ENCODE results near the gene CFAP74.

The CFAP74 gene

DNA sequence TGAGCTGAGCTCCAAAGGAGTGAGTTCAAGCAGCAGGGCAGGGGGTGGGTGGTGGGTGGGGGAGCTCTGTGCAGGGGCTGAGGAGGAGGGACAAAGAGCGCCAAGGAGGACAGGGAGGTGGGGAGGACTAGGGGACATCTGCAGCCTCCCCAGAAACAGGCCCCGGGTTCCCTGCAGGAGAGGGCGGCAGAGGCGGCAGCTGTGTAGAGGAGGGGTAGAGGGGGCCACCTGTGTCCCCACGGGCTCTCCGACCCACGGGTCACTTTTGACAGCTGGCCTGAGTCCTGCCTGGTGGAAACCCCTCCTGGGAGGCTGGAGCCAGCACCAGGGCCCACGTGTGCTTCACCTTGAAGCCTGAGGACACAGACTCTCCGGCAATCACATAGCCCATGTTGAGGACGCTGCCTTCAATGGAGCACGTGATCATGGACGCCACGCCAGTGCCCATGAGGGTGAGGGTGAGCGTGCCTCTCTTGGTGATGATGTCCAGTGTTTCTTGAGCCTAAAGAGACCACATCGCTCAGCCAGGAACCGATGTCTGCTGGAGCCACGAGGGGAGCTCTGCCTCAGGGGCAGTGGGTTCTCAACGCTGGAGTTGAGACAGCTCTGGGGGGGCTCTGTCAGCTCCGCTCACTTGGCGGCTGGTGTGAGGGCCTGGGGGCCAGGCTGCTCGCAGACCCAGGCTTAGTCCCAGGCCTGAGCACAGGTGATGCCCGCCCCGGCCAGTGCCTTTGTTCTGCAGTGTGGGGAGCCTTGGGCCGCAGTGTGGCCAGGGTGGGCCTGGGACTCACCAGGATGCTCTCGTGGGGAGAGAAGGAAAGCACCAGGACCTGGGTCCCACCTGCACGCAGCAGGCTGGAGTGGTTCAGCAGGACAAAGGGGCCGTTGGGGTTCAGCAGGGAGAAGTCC lies 77.9 kb downstream of the CFAP74 start:
- no peak for DNase-seq

DNA sequence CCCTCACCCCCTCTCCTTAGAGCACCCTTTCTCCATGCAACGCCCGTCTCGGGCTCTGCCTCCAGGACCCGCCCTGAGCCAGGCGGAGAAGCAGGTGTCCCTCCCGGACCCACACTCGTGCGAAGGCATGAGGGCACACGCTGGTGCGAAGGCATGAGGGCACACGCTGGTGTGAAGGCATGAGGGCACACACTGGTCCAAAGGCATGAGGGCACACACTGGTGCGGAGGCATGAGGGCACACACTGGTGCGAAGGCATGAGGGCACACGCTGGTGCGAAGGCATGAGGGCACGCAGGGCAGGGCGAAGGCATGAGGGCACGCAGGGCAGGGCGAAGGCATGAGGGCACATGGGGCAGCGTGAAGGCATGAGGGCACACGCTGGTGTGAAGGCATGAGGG lies 78.7 kb downstream of the CFAP74 start:
- no peak for DNase-seq

DNA sequence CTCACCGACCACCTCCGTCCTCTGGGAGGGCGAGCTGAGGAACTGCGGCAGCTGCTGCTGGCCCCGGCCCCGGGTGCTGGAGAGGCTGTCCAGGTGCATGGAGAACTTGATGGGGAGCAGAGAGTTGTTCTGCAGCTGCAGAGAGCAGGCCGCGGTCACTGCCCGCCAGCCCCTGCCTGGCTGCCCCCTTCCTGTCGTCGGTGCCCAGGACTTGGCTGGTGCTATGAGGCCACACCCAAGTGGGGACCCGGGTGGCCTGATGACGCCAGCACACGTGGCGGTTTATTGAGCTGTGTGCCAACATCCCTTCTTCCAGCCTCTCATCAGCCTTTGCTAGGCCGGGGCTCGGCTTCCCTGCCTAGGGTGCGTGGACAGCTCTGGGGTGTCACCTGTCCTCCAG lies 79.2 kb downstream of the CFAP74 start:
- no peak for DNase-seq

DNA sequence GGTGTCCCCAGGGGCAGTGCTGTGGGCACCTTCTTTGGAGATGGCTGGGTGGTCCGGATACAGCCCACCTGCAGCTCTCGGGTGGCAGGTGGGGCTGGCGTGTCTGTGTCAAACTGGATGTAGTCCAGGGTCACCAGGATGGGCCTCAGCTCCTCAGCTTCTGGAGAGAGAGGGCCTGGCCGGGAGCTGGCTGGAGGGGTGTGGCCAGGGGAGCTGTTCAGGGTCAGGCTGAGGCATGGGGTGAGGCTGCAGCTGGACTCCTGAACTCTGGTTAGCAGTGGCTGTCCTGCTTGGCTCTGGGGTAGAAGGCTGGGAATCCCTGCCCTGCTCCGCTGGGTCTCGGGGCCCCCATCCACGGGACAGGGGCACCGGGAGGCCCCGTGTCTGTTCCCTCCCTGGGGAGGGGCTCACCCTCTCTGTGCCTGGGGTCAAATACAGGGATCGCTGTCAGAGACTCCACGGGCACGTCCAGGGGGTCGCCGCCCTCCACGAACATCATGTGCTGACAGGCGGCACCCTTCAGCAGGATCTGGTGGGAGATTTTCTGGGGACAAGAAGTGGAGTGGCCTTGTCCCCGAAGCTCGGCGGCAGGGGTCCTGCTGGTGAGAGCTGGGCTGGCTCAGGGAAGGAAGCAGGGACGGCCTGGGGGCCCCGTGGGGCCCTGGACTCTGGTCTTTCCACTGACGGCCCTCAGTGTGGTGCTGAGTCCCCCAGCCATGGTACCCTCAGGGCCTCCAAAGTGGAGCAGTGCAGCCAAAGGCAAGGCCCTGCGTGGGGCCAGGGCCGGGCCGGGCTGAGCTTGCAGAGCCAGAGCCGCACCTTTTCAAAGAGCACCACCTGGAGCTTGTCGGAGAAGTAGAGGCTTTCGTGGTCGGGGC lies 80.4 kb downstream of the CFAP74 start:
- DNase-seq, result no peak

DNA sequence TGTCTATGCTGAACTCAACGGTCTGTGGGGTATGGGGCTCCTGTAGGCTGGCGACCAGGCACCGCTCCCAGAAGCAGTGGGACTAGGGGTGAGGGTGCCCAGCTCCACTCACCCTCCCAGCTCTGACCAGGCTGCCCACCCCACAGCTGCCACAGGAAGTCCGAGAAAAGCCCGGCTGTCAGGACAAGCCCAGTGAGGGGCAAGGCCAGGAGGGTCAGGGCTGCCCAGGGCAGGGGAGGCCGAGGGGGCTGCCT lies 81.0 kb downstream of the CFAP74 start:
- no peak for DNase-seq

DNA sequence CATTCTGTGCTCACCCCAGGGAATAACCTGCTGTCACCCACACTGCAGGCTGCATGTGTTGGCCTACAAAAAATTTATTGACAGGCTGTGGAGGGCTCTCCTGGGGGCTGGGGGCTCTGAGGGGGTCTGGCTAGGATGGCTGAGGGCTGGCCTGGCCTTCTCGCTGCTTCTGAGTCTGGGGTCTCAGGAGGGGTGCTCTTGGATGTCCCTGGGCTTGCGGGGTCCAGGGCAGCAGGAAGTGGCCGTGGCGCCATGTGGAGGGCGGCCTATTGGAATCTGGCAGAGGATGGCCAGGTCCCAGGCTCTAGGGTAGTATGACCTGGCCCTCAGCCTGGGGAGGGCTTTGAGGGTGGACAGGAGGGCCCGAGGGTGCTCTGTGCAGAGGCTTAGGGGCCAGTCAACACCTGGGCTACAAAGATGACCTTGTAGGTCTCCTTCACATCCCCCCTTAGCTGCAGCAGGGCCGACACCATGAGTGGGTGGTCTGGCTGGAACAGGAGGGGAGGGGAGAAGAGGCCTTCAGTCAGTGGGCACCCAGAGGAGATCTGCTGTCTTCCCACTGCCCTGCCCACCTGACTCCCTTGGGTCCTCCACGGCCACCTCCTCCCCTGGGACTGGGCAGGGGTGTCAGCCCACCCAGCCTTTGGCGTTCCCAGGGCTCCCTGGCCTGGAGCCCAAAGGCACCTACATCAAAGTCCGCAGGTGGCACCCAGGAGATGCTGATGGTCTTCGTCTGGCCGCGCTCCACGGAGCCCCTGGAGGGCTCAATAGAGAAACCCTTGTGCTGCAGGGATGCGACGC lies 81.5 kb downstream of the CFAP74 start:
- no peak for DNase-seq

DNA sequence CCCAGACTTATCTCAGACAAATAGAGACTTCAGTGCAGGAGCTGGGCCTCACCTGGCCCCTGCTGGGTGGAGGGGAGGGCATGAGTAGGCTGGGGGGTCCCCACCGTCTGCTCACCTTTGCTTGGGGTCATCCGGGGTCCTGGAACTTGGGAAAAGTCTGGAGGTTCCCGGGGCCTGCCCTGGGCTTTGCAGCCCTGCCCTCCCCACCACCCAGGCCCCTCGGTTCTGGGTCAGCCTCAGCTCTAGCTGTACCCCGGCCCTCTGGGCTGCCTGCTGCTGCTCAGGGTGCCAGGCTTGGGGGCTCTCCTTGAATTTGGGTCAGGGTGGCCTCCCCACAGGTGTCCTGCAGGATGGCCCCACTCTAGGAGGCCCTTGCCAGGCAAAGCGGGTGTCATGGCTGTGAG lies 82.1 kb downstream of the CFAP74 start:
- no peak for DNase-seq

DNA sequence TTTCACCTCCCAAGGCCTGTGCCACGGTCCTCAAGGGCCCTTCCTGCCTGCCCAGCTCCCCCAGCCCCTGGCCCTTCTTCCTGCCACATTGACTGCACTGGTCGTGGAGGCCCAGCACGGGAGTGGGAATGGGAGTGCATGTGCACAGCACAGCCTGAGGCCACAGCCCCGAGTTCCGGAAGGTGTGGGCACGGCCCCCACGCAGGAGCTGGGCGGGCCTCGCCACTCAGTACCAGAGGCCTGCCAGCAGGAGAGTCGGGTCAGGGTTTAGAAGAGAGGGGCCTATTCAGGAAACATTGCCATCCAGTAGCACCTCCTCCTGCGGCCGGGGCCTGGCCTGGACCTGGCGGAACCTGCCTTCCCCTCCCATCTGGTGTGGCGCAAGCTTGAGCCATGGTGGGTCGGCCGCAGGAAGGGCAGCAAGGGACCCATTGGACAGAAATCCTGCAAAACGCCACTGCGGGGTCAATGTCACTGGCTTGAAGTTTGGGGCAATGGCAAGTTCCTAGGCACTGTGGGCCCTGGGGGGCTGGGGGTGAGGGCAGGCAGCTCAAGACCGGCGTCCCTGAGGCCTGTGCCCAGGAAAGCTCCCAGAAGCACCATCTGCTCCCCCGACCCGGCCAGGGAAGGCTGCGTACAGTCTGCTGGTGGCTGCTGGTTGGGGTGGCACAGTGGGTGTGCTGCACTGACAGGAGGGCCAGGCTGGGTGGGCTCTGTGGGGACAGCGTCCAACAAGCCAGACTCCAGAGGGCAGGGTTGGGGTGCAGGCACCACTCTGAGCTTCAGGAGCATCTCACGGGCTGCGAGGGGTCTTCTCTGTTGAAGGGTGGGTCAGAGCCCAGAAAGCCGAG lies 82.8 kb downstream of the CFAP74 start:
- DNase-seq, result no peak

DNA sequence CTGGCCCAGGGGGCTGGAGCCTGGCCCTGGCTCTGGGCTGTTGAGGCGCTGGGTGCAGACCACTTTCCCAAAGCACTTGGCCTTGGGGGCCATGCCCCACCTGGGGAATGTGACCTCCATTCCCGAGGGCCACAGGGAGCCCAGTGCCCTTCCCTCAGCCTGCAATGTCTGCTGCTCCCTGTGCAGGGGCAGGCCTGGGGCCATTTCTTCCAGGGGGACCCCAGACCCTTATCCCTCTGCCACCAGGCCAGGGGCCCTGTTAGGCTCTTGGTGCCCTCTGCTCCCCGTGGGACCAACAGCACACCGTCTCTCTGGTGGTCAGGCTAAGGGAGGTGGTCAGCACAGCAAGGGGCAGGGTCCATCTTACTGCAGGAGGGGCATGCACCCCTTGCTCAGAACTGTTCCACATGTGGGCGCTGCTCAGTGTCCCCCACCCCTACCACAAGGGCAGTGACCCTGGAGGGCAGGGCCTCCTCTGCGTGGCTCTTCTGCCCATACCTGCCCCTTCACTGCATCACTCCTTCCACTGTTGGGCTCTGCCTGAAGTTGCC lies 83.5 kb downstream of the CFAP74 start:
- no peak for DNase-seq

DNA sequence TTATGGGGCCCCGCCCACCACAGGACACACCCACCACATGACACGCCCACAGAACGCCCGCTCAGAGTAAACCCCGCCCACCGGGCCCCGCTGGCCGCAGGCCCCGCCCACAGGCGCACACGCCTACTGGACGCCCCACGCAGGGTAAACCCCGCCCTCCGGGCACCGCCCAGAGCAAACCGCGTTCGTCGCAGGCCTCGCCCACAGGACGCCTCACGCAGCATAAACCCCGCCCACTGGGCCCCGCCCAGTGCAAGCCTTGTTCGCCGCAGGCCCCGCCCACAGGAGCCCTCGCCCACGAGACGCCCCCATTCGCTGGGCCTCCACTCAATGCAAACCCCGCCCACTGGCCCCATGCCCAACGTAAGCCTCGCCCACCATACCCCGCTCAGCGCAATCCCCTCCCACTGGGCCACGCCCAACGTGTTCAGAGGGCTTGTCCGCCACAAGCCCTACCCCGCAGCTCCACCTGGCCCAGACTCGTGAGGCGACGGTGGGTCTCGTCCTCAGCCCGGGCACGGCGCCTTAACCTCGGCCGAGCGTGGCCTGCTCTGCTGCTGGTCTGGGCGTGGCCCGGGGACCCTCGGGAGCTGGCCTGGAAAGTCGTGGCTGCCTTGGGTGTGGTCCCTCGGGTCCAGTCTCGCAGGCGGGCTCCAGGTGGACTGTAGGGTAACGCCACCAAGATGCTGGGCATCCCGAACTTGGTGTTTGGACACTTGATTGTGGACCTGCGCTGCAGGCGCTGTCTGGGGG lies 84.1 kb downstream of the CFAP74 start:
- DNase-seq, result peak; percentile 95

DNA sequence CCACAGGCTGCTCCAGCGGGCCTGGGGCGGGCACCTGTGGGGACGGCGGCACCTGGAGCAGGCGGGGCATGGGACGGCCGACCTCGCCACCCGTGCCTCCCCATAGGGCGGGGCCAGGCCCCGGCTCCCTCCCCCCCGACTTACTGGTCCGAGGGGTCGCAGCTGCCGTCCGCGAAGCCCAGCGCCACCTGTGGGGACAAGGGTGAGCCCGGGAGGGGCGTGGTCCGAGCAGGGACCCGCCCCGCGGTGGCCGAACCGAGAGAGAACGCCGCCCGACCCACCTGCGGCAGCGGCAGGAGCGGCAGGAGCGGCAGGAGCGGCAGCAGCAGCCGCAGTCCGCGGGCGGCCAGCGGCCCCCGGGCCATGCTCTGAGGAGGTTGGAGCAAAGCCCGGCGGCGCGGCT lies 84.7 kb downstream of the CFAP74 start, which contains the start of gene TMEM52:
TMEM52 (minus strand) TSS at position 379 of the 403 bp plus-strand sequence; CDS start at position 365, 14 bp downstream.
- peak; percentile 54 for DNase-seq

DNA sequence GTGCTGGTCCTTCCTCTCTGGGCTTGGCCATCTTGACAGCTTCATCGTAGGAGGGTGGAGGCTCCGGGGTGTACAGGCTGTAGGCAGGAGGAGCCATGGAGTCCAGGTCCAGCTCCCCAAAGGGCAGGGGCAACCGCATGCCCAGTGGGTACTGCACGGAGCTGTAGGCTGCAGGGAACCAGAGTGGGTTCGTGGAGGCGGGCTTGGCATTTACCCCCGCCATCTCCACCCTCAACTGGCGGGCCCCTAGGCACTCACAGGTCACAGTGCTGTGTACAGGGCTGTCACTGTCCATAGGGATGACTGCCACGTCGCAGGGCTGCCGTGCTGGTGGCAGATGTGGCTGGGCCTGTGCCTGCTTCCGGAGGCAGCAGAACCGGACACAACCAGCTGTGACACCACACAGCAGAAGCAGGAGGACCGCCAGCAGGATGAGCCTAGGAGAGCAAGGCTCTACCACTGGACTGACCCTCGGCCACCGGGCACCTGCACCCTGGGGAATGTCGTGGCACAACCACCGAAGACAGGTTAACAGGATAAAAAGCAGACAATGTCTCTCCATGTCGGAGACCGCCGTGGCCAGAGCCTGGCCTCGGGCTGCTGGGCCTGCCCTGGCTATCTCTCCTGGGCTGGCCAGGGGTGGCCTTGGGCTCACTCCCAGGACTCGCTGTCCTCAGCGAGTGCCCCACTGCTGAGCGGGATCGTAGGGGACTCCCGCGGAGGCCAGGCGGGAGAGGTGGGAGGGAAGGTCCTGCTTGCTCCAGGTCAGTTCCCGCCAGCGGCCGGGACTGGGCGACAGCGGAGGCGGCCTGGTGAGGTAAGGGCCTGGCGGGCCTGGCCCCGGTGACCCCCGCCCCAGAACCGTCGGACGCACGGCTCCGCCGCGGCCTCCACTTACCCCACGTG lies 85.3 kb downstream of the CFAP74 start:
- DNase-seq, result no peak

DNA sequence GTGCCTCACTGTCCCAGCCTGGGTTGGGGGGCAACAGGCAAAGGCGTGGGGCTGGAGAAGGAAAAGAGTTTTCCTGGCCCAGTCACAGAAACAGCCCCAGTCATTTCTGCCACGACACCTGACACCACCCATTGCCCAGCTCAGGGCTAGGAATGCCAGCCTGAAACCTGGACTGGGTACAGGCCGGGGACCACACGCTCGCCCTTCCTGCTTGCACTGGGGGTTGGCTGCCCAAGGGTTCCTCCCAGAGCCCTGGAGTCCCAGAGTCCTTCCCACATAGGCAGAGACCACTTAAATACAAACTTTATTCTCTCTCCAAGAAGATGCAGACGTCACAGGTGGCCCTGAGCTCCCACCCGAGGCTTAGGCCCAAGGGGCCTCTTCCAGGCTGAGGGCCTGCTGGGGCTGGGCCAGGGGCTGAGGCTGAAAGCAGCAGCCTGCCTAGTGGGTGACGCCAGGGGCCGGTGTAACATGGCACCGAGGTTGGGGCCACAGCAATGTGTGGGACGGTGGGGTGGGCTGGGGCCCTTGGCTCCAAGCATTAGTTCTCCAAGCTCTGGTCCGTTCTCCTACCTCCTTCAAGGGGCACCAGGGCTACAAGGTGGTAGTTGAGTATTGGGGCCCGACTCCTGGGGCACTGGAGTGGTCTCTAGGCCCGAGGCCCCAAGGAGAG lies 86.1 kb downstream of the CFAP74 start:
- DNase-seq, result no peak

DNA sequence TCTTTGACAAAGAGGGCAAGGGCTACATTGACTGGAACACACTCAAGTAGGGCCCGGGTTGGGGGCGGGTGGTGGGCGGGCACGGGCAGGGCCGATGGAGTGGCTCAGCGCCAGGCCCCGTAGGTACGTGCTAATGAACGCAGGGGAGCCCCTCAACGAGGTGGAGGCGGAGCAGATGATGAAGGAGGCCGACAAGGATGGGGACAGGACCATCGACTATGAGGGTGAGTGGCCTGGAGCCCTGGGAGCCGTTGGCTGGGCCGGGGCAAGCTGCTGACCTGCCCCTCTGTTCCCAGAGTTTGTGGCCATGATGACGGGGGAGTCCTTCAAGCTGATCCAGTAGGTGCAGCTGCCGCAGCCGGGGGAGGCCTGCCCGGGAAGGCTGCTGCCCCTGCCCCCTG lies 86.7 kb downstream of the CFAP74 start:
- DNase-seq, result no peak

DNA sequence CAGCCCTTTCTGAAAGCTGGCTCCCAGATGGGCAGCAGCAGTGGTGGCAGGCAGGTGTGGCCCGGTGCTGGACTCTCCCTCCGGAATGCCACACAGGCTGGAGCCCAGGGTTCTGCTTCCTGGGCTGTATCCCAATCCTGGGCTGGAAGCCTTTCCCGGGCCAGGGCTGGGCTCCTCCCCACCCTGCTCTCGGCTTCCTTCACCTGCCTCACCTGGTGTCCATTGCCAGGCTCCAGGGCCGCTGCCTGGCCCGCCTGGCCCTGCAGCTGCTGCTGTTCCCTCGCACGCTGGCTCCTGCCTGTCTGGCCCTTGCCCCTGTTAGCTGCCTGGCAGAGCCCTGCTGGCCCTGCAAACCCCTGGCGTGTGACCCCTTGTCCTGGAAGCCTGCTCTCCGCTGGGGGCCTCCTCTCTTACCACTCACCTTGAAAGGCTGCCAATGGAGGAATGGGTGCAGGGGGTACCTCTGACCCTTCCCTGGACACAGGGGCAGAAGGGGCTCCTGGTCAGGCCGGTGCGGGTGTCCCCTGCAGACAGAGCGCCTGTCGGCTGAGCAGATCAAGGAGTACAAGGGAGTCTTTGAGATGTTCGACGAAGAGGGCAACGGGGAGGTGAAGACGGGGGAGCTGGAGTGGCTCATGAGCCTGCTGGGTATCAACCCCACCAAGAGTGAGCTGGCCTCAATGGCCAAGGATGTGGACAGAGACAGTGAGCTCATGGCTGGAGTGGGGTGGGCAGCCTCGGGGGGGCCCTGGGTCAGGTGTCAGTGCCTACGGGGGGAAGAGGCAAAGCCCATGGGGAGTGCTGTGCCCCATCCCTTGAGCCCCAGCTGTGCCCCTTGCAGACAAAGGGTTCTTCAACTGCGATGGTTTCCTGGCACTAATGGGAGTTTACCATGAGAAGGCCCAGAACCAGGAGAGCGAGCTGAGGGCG lies 87.4 kb downstream of the CFAP74 start:
- DNase-seq, result no peak

DNA sequence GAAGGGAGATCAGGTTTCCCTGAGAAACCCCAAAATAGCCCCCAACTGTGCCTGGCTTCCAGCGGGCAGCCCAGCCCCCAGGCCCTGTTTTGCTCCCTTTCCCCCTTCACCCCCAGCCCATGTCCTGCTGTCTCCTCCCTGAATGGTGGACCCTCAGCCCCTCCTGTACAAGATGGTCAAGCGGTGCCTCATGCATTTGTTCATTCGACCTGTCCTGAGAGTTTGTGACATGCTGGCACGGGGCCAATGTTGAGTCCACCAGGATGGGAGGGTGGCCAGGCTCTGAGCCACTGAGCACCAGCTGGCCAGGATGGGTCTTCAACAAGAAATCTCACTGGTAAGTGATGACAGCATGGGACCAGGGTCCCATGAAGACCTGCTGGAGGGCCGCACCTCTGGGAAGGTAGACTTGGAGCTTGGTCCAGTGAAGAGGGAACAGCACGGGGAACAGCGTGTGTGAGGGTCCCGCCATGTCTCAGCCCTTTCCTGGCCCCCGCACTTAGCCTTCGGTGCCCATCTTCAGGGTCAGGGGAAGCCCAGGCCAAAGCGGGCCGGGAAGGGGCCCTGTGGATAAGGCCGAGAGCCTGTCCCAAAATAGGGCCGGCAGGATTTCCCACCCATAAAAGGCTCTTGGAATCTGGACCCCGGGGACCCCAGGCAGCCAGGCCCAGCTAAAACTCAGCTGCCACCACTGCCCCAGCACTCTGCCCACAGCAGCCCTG lies 88.5 kb downstream of the CFAP74 start, which contains the start of gene CALML6:
CALML6 (plus strand) TSS at position 290 of the 722 bp plus-strand sequence; CDS start at position 311, 21 bp downstream.
- no peak for DNase-seq
